ENCODE data around the gene MIOS.

Gene MIOS

DNA sequence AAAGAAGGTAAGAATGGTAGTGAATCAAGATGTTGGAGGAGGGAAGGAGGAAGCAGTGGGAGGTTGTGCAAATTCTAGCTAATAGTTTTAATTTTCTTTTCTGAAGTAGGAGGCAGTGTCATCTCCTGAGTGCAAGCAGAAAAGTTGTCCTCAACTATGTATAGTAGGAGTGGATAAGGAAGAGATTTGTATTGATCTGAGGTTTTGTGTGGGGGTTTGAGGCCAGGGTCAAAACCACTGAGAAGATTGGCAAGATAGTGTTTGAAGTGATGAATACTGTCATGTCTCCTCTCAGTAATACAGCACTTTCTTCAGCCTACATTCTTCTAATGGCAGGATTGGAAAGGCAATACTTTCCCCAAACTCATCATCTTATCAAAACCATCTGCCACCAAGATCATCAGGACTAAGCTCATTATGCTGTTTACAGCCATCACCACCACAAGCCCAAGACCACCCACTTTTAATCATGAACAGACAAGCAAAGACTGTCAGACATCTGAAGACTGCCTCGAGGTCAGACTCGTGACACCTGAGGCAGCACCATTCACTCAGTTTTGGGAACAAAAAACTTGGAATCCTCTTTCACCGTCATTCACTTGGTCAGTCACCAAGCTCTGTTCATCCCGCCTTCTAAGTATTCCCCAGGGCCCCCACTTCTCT lies 1.5 kb upstream of the MIOS start:
- Histone ChIP-seq H3K27me3 (ENCODE audit: control insufficient read depth, insufficient read depth, low read length, poor library complexity, severe bottlenecking) (no peaks in the 10 kb centered on the region), H3K36me3 (ENCODE audit: control insufficient read depth, insufficient read depth, low read length) (peaks cover 7% of the 10 kb centered on the region), H3K4me1 (ENCODE audit: control insufficient read depth, insufficient read depth, low read length) (peaks cover 3% of the 10 kb centered on the region), H3K27ac (ENCODE audit: insufficient read depth, low read depth, low read length, poor library complexity, severe bottlenecking) (no peak overlapping the region), H3K4me3 (ENCODE audit: insufficient read depth, low read depth, low read length) (no peak overlapping the region), H3K9me3 (ENCODE audit: control insufficient read depth, low read length) (no peaks in the 10 kb centered on the region)
- 95 to 97% methylated on average over 4 of the region's 4 CpGs for WGBS, 2 experiments

GRCh38 chr7:7565746-7566650 lies 686 bp upstream of the MIOS start:
- Histone ChIP-seq H3K4me1 (ENCODE audit: control insufficient read depth, insufficient read depth, low read length) (peaks cover 3% of the 10 kb centered on the region), H3K9me3 (ENCODE audit: control insufficient read depth, low read length) (no peaks in the 10 kb centered on the region), H3K27ac (ENCODE audit: insufficient read depth, low read depth, low read length, poor library complexity, severe bottlenecking) (peak overlapping the region; percentile 65), H3K36me3 (ENCODE audit: control insufficient read depth, insufficient read depth, low read length) (peaks cover 9% of the 10 kb centered on the region), H3K27me3 (ENCODE audit: control insufficient read depth, insufficient read depth, low read length, poor library complexity, severe bottlenecking) (no peaks in the 10 kb centered on the region), H3K4me3 (ENCODE audit: insufficient read depth, low read depth, low read length) (peak overlapping the region; percentile 84)
- WGBS, 2 experiments: 90% methylated on average over 26 of the region's 26 CpGs

GRCh38 chr7:7567898-7568531 lies 1.3 kb downstream of the MIOS start:
- Histone ChIP-seq H3K27me3 (ENCODE audit: control insufficient read depth, insufficient read depth, low read length, poor library complexity, severe bottlenecking) (no peaks in the 10 kb centered on the region), H3K4me3 (ENCODE audit: insufficient read depth, low read depth, low read length) (peak overlapping the region; percentile 84), H3K27ac (ENCODE audit: insufficient read depth, low read depth, low read length, poor library complexity, severe bottlenecking) (no peak overlapping the region), H3K36me3 (ENCODE audit: control insufficient read depth, insufficient read depth, low read length) (peaks cover 9% of the 10 kb centered on the region), H3K4me1 (ENCODE audit: control insufficient read depth, insufficient read depth, low read length) (peaks cover 3% of the 10 kb centered on the region), H3K9me3 (ENCODE audit: control insufficient read depth, low read length) (no peaks in the 10 kb centered on the region)
- 91 to 93% methylated on average over 1 of the region's 2 CpGs for WGBS, 2 experiments

DNA sequence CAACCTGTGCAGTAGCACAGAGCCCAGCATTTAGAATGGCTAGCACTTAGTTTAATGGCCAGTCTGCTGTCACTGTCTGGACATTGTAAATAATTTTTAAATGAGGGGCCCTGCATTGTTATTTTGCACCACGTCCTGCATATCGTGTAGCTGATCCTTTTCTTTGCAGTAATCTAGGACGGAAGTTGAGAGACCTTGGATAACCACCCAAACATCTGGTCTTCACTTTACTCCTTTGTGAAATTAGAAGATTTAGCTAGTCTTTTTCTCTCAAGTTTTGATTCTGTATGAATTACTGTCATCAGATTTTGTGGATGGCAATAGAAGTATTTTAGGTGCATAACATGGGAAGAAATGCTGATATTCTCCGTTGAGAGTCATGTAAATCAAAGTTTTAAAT lies 1.9 kb downstream of the MIOS start:
- Histone ChIP-seq H3K4me3 (ENCODE audit: insufficient read depth, low read depth, low read length) (no peak overlapping the region), H3K27ac (ENCODE audit: insufficient read depth, low read depth, low read length, poor library complexity, severe bottlenecking) (no peak overlapping the region), H3K36me3 (ENCODE audit: control insufficient read depth, insufficient read depth, low read length) (peaks cover 9% of the 10 kb centered on the region)

GRCh38 chr7:7569081-7569527 lies 2.4 kb downstream of the MIOS start:
- H3K9me3 ChIP-seq (ENCODE audit: control insufficient read depth, low read length): no peaks in the 10 kb centered on the region
- no peaks in the 10 kb centered on the region for H3K27me3 ChIP-seq (ENCODE audit: control insufficient read depth, insufficient read depth, low read length, poor library complexity, severe bottlenecking)
- peaks cover 9% of the 10 kb centered on the region for H3K36me3 ChIP-seq (ENCODE audit: control insufficient read depth, insufficient read depth, low read length)
- no peak overlapping the region for H3K27ac ChIP-seq (ENCODE audit: insufficient read depth, low read depth, low read length, poor library complexity, severe bottlenecking)
- H3K4me3 ChIP-seq (ENCODE audit: insufficient read depth, low read depth, low read length): no peak overlapping the region
- WGBS, 2 experiments: 94 to 96% methylated on average over 3 to 5 of the region's 5 CpGs
- peaks cover 3% of the 10 kb centered on the region for H3K4me1 ChIP-seq (ENCODE audit: control insufficient read depth, insufficient read depth, low read length)

More for the DNA sequence above, 1.9 kb downstream of the MIOS start:
- H3K9me3 ChIP-seq (ENCODE audit: control insufficient read depth, low read length): no peaks in the 10 kb centered on the region
- H3K4me1 ChIP-seq (ENCODE audit: control insufficient read depth, insufficient read depth, low read length): peaks cover 3% of the 10 kb centered on the region
- 91 to 96% methylated on average over 4 of the region's 4 CpGs for WGBS, 2 experiments
- no peaks in the 10 kb centered on the region for H3K27me3 ChIP-seq (ENCODE audit: control insufficient read depth, insufficient read depth, low read length, poor library complexity, severe bottlenecking)

DNA sequence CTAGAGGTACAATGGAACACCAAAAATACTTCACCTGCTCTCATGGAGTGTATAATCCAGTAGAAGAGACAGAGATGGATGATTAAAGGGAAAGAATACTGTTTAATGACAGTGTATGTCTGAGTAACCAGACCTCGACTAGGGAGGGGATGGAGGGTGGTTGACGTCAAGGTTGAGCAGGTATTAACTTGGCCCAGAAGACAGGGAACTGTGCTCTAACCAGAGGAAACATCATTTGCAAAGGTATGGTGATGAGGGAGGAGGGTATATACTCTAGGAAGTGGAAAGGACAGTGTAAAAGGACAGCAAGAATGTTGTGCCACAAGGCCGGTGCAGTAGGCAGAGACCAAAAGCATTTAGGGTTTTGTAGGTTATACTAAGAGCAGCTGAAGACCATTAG lies 2.9 kb downstream of the MIOS start:
- Histone ChIP-seq H3K27me3 (ENCODE audit: control insufficient read depth, insufficient read depth, low read length, poor library complexity, severe bottlenecking) (no peaks in the 10 kb centered on the region), H3K4me1 (ENCODE audit: control insufficient read depth, insufficient read depth, low read length) (peaks cover 3% of the 10 kb centered on the region), H3K4me3 (ENCODE audit: insufficient read depth, low read depth, low read length) (no peak overlapping the region), H3K27ac (ENCODE audit: insufficient read depth, low read depth, low read length, poor library complexity, severe bottlenecking) (no peak overlapping the region), H3K9me3 (ENCODE audit: control insufficient read depth, low read length) (no peaks in the 10 kb centered on the region), H3K36me3 (ENCODE audit: control insufficient read depth, insufficient read depth, low read length) (peaks cover 9% of the 10 kb centered on the region)
- 94 to 97% methylated on average over 3 of the region's 3 CpGs for WGBS, 2 experiments

DNA sequence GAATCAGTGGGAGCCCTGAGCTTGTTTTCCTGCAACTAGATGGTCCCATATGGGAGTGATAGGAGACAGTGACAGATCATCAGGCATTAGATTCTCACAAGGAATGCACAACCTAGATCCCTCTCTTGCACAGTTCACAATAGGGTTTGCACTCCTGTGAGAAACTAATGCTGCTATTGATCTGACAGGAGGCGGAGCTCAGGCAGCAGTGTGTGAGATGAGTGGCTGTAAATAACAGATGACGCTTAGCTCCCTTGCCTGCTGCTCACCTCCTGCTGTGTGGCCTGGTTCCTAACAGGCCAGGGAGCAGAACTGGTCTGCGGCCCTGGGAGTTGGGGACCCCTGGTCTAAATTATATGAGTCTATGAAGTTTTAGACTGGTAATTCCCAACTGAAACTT lies 3.9 kb downstream of the MIOS start:
- peaks cover 9% of the 10 kb centered on the region for H3K36me3 ChIP-seq (ENCODE audit: control insufficient read depth, insufficient read depth, low read length)
- no peaks in the 10 kb centered on the region for H3K9me3 ChIP-seq (ENCODE audit: control insufficient read depth, low read length)
- 95 to 96% methylated on average over 3 of the region's 3 CpGs for WGBS, 2 experiments
- H3K27ac ChIP-seq (ENCODE audit: insufficient read depth, low read depth, low read length, poor library complexity, severe bottlenecking): no peak overlapping the region
- H3K4me1 ChIP-seq (ENCODE audit: control insufficient read depth, insufficient read depth, low read length): peaks cover 3% of the 10 kb centered on the region
- no peaks in the 10 kb centered on the region for H3K27me3 ChIP-seq (ENCODE audit: control insufficient read depth, insufficient read depth, low read length, poor library complexity, severe bottlenecking)
- H3K4me3 ChIP-seq (ENCODE audit: insufficient read depth, low read depth, low read length): no peak overlapping the region

GRCh38 chr7:7573701-7574100 lies 7.0 kb downstream of the MIOS start:
- WGBS, 2 experiments: no CpG with 5 or more reads among the region's 2 CpGs
- no peaks in the 10 kb centered on the region for H3K27me3 ChIP-seq (ENCODE audit: control insufficient read depth, insufficient read depth, low read length, poor library complexity, severe bottlenecking)
- H3K36me3 ChIP-seq (ENCODE audit: control insufficient read depth, insufficient read depth, low read length): peaks cover 9% of the 10 kb centered on the region

GRCh38 chr7:7576344-7576743 lies 9.7 kb downstream of the MIOS start:
- WGBS, 2 experiments: 93 to 94% methylated on average over 1 of the region's 1 CpG
- H3K27me3 ChIP-seq (ENCODE audit: control insufficient read depth, insufficient read depth, low read length, poor library complexity, severe bottlenecking): no peaks in the 10 kb centered on the region
- H3K9me3 ChIP-seq (ENCODE audit: control insufficient read depth, low read length): no peaks in the 10 kb centered on the region
- no peaks in the 10 kb centered on the region for H3K36me3 ChIP-seq (ENCODE audit: control insufficient read depth, insufficient read depth, low read length)
- no peak overlapping the region for H3K4me3 ChIP-seq (ENCODE audit: insufficient read depth, low read depth, low read length)
- no peak overlapping the region for H3K27ac ChIP-seq (ENCODE audit: insufficient read depth, low read depth, low read length, poor library complexity, severe bottlenecking)
- no peaks in the 10 kb centered on the region for H3K4me1 ChIP-seq (ENCODE audit: control insufficient read depth, insufficient read depth, low read length)

More at GRCh38 chr7:7573701-7574100, 7.0 kb downstream of the MIOS start:
- Histone ChIP-seq H3K4me3 (ENCODE audit: insufficient read depth, low read depth, low read length) (no peak overlapping the region), H3K9me3 (ENCODE audit: control insufficient read depth, low read length) (no peaks in the 10 kb centered on the region), H3K4me1 (ENCODE audit: control insufficient read depth, insufficient read depth, low read length) (peaks cover 1% of the 10 kb centered on the region), H3K27ac (ENCODE audit: insufficient read depth, low read depth, low read length, poor library complexity, severe bottlenecking) (no peak overlapping the region)

DNA sequence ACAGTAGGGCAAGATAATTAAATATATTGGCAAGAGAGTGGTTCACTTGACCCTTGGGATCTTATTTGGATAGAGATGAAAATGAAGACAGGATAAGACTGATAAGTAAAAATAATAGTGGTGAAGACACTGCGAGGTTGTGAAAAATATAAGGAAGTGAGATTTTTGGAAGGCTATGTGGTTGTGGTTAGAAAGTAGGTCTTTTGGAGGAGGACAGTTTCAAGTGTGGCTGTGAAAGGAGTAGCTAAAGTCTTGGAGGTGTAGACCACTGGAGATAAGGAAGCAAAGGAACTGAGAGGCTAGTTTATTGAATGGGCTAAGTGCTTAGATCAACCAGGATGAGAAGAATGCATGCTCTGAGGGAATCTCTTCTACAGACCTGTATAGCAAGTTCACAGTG lies 11.2 kb downstream of the MIOS start:
- Histone ChIP-seq H3K27me3 (ENCODE audit: control insufficient read depth, insufficient read depth, low read length, poor library complexity, severe bottlenecking) (no peaks in the 10 kb centered on the region), H3K4me3 (ENCODE audit: insufficient read depth, low read depth, low read length) (no peak overlapping the region), H3K27ac (ENCODE audit: insufficient read depth, low read depth, low read length, poor library complexity, severe bottlenecking) (no peak overlapping the region), H3K4me1 (ENCODE audit: control insufficient read depth, insufficient read depth, low read length) (no peaks in the 10 kb centered on the region), H3K9me3 (ENCODE audit: control insufficient read depth, low read length) (no peaks in the 10 kb centered on the region), H3K36me3 (ENCODE audit: control insufficient read depth, insufficient read depth, low read length) (no peaks in the 10 kb centered on the region)
- 93 to 99% methylated on average over 1 of the region's 1 CpG for WGBS, 2 experiments

Measured in ectodermal cell (in vitro differentiated cells).